Measurements from ENCODE around the gene GNG10. TPM values are rescaled to one million over a fixed set of nuclear protein-coding genes. Genes with fewer than 3 reads are reported as not detected.
"Not testable (repeated sequence)": the region's sequence is repeated elsewhere in the genome, so short reads cannot be mapped to it uniquely, and the experiment has no call there.

The GNG10 gene
- 34.4 TPM for polyA plus RNA-seq (2012; ENCODE audit: insufficient read depth, insufficient read length, low read depth)

- Histone ChIP-seq H3K4me3 (ENCODE audit: low read depth, low read length) (peak within 1 kb of the TSS; percentile 90), H3K4me1 (no peaks in the 10 kb centered on the region), H3K27me3 (no peaks in the 10 kb centered on the region), H3K9me3 (no peaks in the 10 kb centered on the region), H3K36me3 (no peaks in the 10 kb centered on the region)
- no peak for TF ChIP-seq CTCF (IDR thresholded peaks at IDR 0.05; ENCODE audit: low read depth, low read length)
- DNase-seq, result peak; percentile 80
These were observed at the start of gene GNG10 for GRCh38 chr9:111661150-111661801. GNG10 (plus strand) TSS chr9:111661605; CDS start chr9:111661635, 30 bp downstream.

GRCh38 chr9:111613436-111614040, 47.9 kb upstream of the GNG10 start:
- DNase-seq, result no peak

GRCh38 chr9:111615928-111616327, 45.5 kb upstream of the GNG10 start:
- Histone ChIP-seq H3K36me3 (no peaks in the 10 kb centered on the region), H3K4me1 (no peaks in the 10 kb centered on the region), H3K4me3 (ENCODE audit: low read depth, low read length) (no peak overlapping the region), H3K27me3 (no peaks in the 10 kb centered on the region), H3K9me3 (no peaks in the 10 kb centered on the region)
- no peak for DNase-seq
- no peak for TF ChIP-seq CTCF (IDR thresholded peaks at IDR 0.05; ENCODE audit: low read depth, low read length)

More at GRCh38 chr9:111613436-111614040, 47.9 kb upstream of the GNG10 start:
- no peaks in the 10 kb centered on the region for H3K4me1 ChIP-seq
- H3K36me3 ChIP-seq, result no peaks in the 10 kb centered on the region
- H3K27me3 ChIP-seq, result no peaks in the 10 kb centered on the region
- no peaks in the 10 kb centered on the region for H3K9me3 ChIP-seq
- no peak overlapping the region for H3K4me3 ChIP-seq (ENCODE audit: low read depth, low read length)
- TF ChIP-seq CTCF (IDR thresholded peaks at IDR 0.05; ENCODE audit: low read depth, low read length), result no peak

- not testable (repeated sequence) for H3K36me3 ChIP-seq; H3K4me1 ChIP-seq; H3K4me3 ChIP-seq (ENCODE audit: low read depth, low read length); DNase-seq; H3K9me3 ChIP-seq; H3K27me3 ChIP-seq
These were observed 44.1 kb upstream of the GNG10 start for GRCh38 chr9:111617349-111617748.

GRCh38 chr9:111621895-111622480, 39.4 kb upstream of the GNG10 start:
- Histone ChIP-seq H3K9me3 (no peaks in the 10 kb centered on the region), H3K36me3 (no peaks in the 10 kb centered on the region), H3K4me3 (ENCODE audit: low read depth, low read length) (no peak overlapping the region), H3K27me3 (no peaks in the 10 kb centered on the region), H3K4me1 (no peaks in the 10 kb centered on the region)
- DNase-seq, result peak; percentile 52
- peak; percentile 100 for TF ChIP-seq CTCF (IDR thresholded peaks at IDR 0.05; ENCODE audit: low read depth, low read length)

- DNase-seq, result no peak
- Histone ChIP-seq H3K4me3 (ENCODE audit: low read depth, low read length) (no peak overlapping the region), H3K36me3 (no peaks in the 10 kb centered on the region), H3K9me3 (no peaks in the 10 kb centered on the region), H3K4me1 (no peaks in the 10 kb centered on the region), H3K27me3 (no peaks in the 10 kb centered on the region)
- TF ChIP-seq CTCF (IDR thresholded peaks at IDR 0.05; ENCODE audit: low read depth, low read length), result no peak
These were observed 38.8 kb upstream of the GNG10 start for GRCh38 chr9:111622626-111623025.
